SK-N-SH treated with all-trans-retinoic acid at 6 μM for 48 hours (cell line): Measurements from ENCODE around the gene PRR7.

Experiments
- BACH2 ChIP-seq: fragments of 250-450 bp; sonication (Bioruptor Pico); IDR thresholded peaks from 2 replicates; pipeline ENCODE4 v1.9.0; 2021; ENCODE audit warnings: mild to moderate bottlenecking, borderline replicate concordance
- CREB5 ChIP-seq: fragments of 250-450 bp; sonication (Bioruptor Pico); IDR thresholded peaks from 2 replicates; pipeline ENCODE4 v1.5.1; 2020; ENCODE audit warnings: low read depth, mild to moderate bottlenecking, moderate library complexity
- ISL1 ChIP-seq: fragments of 250-450 bp; sonication (Bioruptor Pico); IDR thresholded peaks from 2 replicates; pipeline ENCODE4 v2.1.2; 2022; ENCODE audit warnings: mild to moderate bottlenecking, moderate library complexity
- OSR1 ChIP-seq: fragments of 250-450 bp; sonication (Bioruptor Pico); IDR thresholded peaks from 2 replicates; pipeline ENCODE4 v1.8.0; 2022; ENCODE audit warnings: moderate library complexity, mild to moderate bottlenecking, inconsistent platforms
- PATZ1 ChIP-seq: fragments of 250-450 bp; sonication (Bioruptor Pico); IDR thresholded peaks from 2 replicates; pipeline ENCODE4 v1.8.0; 2020; ENCODE audit warnings: mild to moderate bottlenecking, moderate library complexity, borderline replicate concordance
- PPARA ChIP-seq: fragments of 250-450 bp; sonication (Bioruptor Pico); IDR thresholded peaks from 2 replicates; pipeline ENCODE4 v1.5.0; 2020; ENCODE audit warnings: mild to moderate bottlenecking, borderline replicate concordance
- RARB ChIP-seq: fragments of 250-450 bp; sonication (Bioruptor Pico); IDR thresholded peaks from 2 replicates; pipeline ENCODE4 v1.8.0; 2021; ENCODE audit warnings: mild to moderate bottlenecking, moderate library complexity
- TCF4 ChIP-seq: fragments of 250-450 bp; sonication (Bioruptor Pico); IDR thresholded peaks from 2 replicates; pipeline ENCODE4 v1.8.0; 2021; ENCODE audit warnings: mild to moderate bottlenecking, moderate library complexity, borderline replicate concordance
- TOX ChIP-seq: fragments of 250-450 bp; sonication (Bioruptor Pico); IDR thresholded peaks from 2 replicates; pipeline ENCODE4 v1.8.0; 2021; ENCODE audit warnings: mild to moderate bottlenecking, moderate library complexity, borderline replicate concordance
- ZNF70 ChIP-seq: fragments of 450-650 bp; formaldehyde crosslinking; IDR thresholded peaks from 2 replicates; pipeline ENCODE4 v1.5.0; 2020; ENCODE audit warnings: mild to moderate bottlenecking, moderate library complexity

DNA sequence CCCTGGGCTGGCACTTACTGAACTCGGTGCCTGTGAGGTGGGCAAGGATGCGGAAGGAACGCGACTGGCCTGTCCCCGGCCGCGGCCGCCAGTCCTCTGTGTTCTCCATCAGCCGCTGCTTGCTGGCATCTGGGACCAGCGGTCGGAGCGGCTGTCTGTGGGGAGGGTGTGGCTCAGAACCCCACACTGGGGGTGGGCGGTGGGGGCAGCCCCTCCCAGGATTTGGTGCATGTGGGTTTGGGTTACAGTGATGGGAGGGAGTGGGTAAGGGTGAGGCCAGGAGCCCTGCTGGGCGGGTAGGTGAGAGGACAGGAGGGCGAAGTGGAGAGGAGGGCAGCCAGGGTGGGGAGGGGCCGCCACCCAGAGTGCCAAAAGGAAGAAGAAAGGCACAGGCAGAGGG is 44.4 kb downstream of the PRR7 start:
- TF ChIP-seq PATZ1 (CRISPR knock-in tag) (no peak), ZNF70 (CRISPR knock-in tag) (no peak), PPARA (CRISPR knock-in tag) (no peak), TOX (CRISPR knock-in tag) (no peak), BACH2 (CRISPR knock-in tag) (no peak), OSR1 (no peak), RARB (no peak), ISL1 (CRISPR knock-in tag) (no peak), TCF4 (CRISPR knock-in tag) (no peak), CREB5 (CRISPR knock-in tag) (no peak)
